NCI-H1105 treated with DMSO at 0.1 percent for 48 hours (cell line): Measurements from ENCODE around the gene GATC.

Source experiments
- DNase-seq: peaks from one replicate; lab custom pipeline; 2025; lab: John Stamatoyannopoulos, UW

The GATC gene

GRCh38 chr12:120497524-120498150 lies 51.4 kb downstream of the GATC start:
- no peak for DNase-seq

GRCh38 chr12:120498870-120499515 lies 52.7 kb downstream of the GATC start:
- no peak for DNase-seq

GRCh38 chr12:120500581-120500980 lies 54.3 kb downstream of the GATC start:
- no peak for DNase-seq

GRCh38 chr12:120504587-120504986 lies 58.3 kb downstream of the GATC start:
- no peak for DNase-seq

GRCh38 chr12:120508537-120508936 lies 62.3 kb downstream of the GATC start:
- no peak for DNase-seq
